H9 (cell line): Measurements from ENCODE around the gene INTS1. TPM values are rescaled to one million over a fixed set of nuclear protein-coding genes. Genes with fewer than 3 reads are reported as not detected.

ENCODE experiments used
- DNase-seq: peaks from one replicate; pipeline ENCODE4 v3.0.0-alpha.2; 2017
- H2AFZ ChIP-seq: one replicate; pipeline ENCODE4 v1.6.1; 2013; ENCODE audit warnings: mild to moderate bottlenecking, low read length, control low read depth, moderate library complexity
- H2AK5ac ChIP-seq: 2 replicates; pipeline ENCODE4 v1.6.1; 2013; ENCODE audit warnings: low read length, control low read depth, mixed read lengths; ENCODE audit not compliant: insufficient read length
- H2BK120ac ChIP-seq: one replicate; pipeline ENCODE4 v1.6.1; 2013; ENCODE audit warnings: low read depth, mild to moderate bottlenecking, low read length, control low read depth, inconsistent platforms; ENCODE audit not compliant: poor library complexity, severe bottlenecking
- H2BK12ac ChIP-seq: 2 replicates; pipeline ENCODE4 v1.6.1; 2013; ENCODE audit warnings: low read length, control low read depth, mixed read lengths, low read depth; ENCODE audit not compliant: insufficient read length
- H2BK15ac ChIP-seq: 2 replicates; pipeline ENCODE4 v1.6.1; 2013; ENCODE audit warnings: low read depth, low read length, control low read depth
- H2BK20ac ChIP-seq: one replicate; pipeline ENCODE4 v1.6.1; 2013; ENCODE audit warnings: low read depth, mild to moderate bottlenecking, low read length, control low read depth, inconsistent platforms; ENCODE audit not compliant: poor library complexity, severe bottlenecking
- H2BK5ac ChIP-seq: 2 replicates; pipeline ENCODE4 v1.6.1; 2013; ENCODE audit warnings: low read length, control low read depth, mixed read lengths; ENCODE audit not compliant: insufficient read length
- H3K14ac ChIP-seq: 2 replicates; pipeline ENCODE4 v1.6.1; 2013; ENCODE audit warnings: low read length, control low read depth; ENCODE audit not compliant: insufficient read depth
- H3K18ac ChIP-seq: 2 replicates; pipeline ENCODE4 v1.6.1; 2013; ENCODE audit warnings: low read depth, mild to moderate bottlenecking, mixed read lengths, low read length, control low read depth; ENCODE audit not compliant: insufficient read length
- H3K23ac ChIP-seq: 2 replicates; pipeline ENCODE4 v1.6.1; 2013; ENCODE audit warnings: low read length, control low read depth, mixed read lengths, low read depth; ENCODE audit not compliant: insufficient read length
- H3K23me2 ChIP-seq: 2 replicates; pipeline ENCODE4 v1.6.1; 2013; ENCODE audit warnings: low read depth, mild to moderate bottlenecking, mixed read lengths, low read length, control low read depth; ENCODE audit not compliant: insufficient read length, poor library complexity, severe bottlenecking
- H3K27ac ChIP-seq: 2 replicates; pipeline ENCODE4 v1.5.1; 2013; ENCODE audit warnings: low read length, control low read depth, mixed read lengths, low read depth; ENCODE audit not compliant: insufficient read length
- H3K27me3 ChIP-seq: 2 replicates; pipeline ENCODE4 v1.6.1; 2013; ENCODE audit warnings: low read length, control low read depth, inconsistent platforms; ENCODE audit not compliant: insufficient read depth
- H3K4ac ChIP-seq: 2 replicates; pipeline ENCODE4 v1.6.1; 2013; ENCODE audit warnings: low read depth, mild to moderate bottlenecking, control low read depth, inconsistent platforms, low read length, moderate library complexity
- H3K4me1 ChIP-seq: 2 replicates; pipeline ENCODE4 v1.6.1; 2013; ENCODE audit warnings: low read length, control low read depth, inconsistent platforms; ENCODE audit not compliant: insufficient read depth
- H3K4me2 ChIP-seq: 2 replicates; pipeline ENCODE4 v1.6.1; 2013; ENCODE audit warnings: low read length, control low read depth, mixed read lengths; ENCODE audit not compliant: insufficient read length, insufficient read depth
- H3K56ac ChIP-seq: 2 replicates; pipeline ENCODE4 v1.6.1; 2013; ENCODE audit warnings: low read depth, mild to moderate bottlenecking, mixed read lengths, low read length, control low read depth; ENCODE audit not compliant: insufficient read length
- H3K79me1 ChIP-seq: 2 replicates; pipeline ENCODE4 v1.6.1; 2013; ENCODE audit warnings: low read depth, mild to moderate bottlenecking, moderate library complexity, low read length, control low read depth, inconsistent platforms; ENCODE audit not compliant: insufficient read depth, poor library complexity, severe bottlenecking
- H3K79me2 ChIP-seq: 2 replicates; pipeline ENCODE4 v1.6.1; 2013; ENCODE audit warnings: low read length, control low read depth, inconsistent platforms; ENCODE audit not compliant: insufficient read depth
- H3K9ac ChIP-seq: 2 replicates; pipeline ENCODE4 v1.6.1; 2013; ENCODE audit warnings: low read length, control low read depth, mixed read lengths; ENCODE audit not compliant: insufficient read length; ENCODE audit errors: extremely low read depth
- H3K9me3 ChIP-seq: one replicate; pipeline ENCODE4 v1.6.1; 2013; ENCODE audit warnings: low read depth, low read length, inconsistent platforms; ENCODE audit not compliant: control insufficient read depth
- H3T11ph ChIP-seq: one replicate; pipeline ENCODE4 v1.6.1; 2013; ENCODE audit warnings: mild to moderate bottlenecking, low read length, control low read depth, inconsistent platforms
- H4K20me1 ChIP-seq: one replicate; pipeline ENCODE4 v1.6.1; 2013; ENCODE audit not compliant: control insufficient read depth, insufficient read length, insufficient read depth
- H4K5ac ChIP-seq: 2 replicates; pipeline ENCODE4 v1.6.1; 2013; ENCODE audit warnings: low read depth, mild to moderate bottlenecking, mixed read lengths, low read length, control low read depth; ENCODE audit not compliant: insufficient read length
- H4K8ac ChIP-seq: replicated peaks from 2 replicates; pipeline ENCODE4 v1.6.1; 2013; ENCODE audit warnings: low read length, control low read depth, mixed read lengths, low read depth; ENCODE audit not compliant: insufficient read length
- H4K91ac ChIP-seq: 2 replicates; pipeline ENCODE4 v1.6.1; 2013; ENCODE audit warnings: low read depth, mild to moderate bottlenecking, moderate library complexity, mixed read lengths, low read length, control low read depth; ENCODE audit not compliant: insufficient read length
- H3K27ac Mint-ChIP-seq, 3 experiments: 2 replicates in 2 of 3; 3 replicates in 1 of 3; pipeline ENCODE4 v1.8.0; 2020 to 2021; ENCODE audit warnings: mixed read lengths in 3 of 3, mild to moderate bottlenecking in 1 of 3, moderate library complexity in 1 of 3
- H3K27me3 Mint-ChIP-seq: 2 replicates; pipeline ENCODE4 v1.8.0; 2021; ENCODE audit warnings: low read depth, mild to moderate bottlenecking, moderate library complexity, mixed read lengths
- H3K36me3 Mint-ChIP-seq, 3 experiments: 2 replicates in 2 of 3; 3 replicates in 1 of 3; pipeline ENCODE4 v1.8.0; 2020 to 2021; ENCODE audit warnings: low read depth in 3 of 3, mixed read lengths in 3 of 3; ENCODE audit not compliant: insufficient read depth in 1 of 3
- H3K4me1 Mint-ChIP-seq, 2 experiments: 2 replicates each; pipeline ENCODE4 v1.8.0; 2020; ENCODE audit warnings: mixed read lengths in 2 of 2
- H3K4me3 Mint-ChIP-seq, 2 experiments: 2 replicates in 1 of 2; 3 replicates in 1 of 2; pipeline ENCODE4 v1.8.0; 2020 to 2021; ENCODE audit warnings: mild to moderate bottlenecking in 2 of 2, mixed read lengths in 2 of 2, moderate library complexity in 1 of 2
- H3K9me3 Mint-ChIP-seq, 2 experiments: 2 replicates in 1 of 2; 3 replicates in 1 of 2; pipeline ENCODE4 v1.8.0; 2020; ENCODE audit warnings: mild to moderate bottlenecking in 2 of 2, mixed read lengths in 2 of 2, moderate library complexity in 1 of 2
- WGBS: extraction: QIAGEN DNeasy Blood & Tissue Kit; methylation state at CpG from one replicate; pipeline ENCODE4 v1.1.7; 2013; ENCODE audit warnings: missing lambda C conversion rate, low lambda C conversion rate, mixed read lengths; ENCODE audit not compliant: insufficient read length; ENCODE audit errors: extremely low coverage; 5-methylcytosine and 5-hydroxymethylcytosine counted together
- total RNA-seq: library from RNA; stranded (reverse); gene quantifications from 2 replicates; pipeline ENCODE4 v1.2.1, GENCODE V29; 2021
- TF ChIP-seq, protein P1 (sequence below): fragments of 200-600 bp; sonication (generic); conservative IDR thresholded peaks from 3 replicates; pipeline ENCODE4 v1.8.0; 2021; ENCODE audit warnings: antibody characterized with exemption, mild to moderate bottlenecking

Gene INTS1
- total RNA-seq, 1 experiment from 2014 or later, result 133 TPM

DNA sequence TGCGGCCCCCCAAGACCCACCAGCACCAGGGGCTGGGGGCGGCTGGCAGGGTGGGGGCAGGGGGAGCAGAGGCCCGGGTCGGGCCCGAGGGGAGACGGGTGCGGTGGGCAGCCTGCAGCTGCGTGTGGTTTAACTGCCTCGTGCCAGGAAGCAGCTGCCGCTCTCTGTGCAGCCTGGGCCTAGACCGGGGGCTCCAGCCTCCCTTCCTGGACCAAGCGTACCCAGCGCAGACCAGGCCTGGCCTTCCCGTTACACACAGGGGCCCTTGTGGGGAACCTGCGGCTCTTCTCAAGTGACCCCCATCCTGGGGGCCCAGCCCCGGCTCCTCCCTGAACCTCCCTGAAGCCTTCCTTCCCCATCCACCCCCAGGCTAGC is 6.6 kb upstream of the INTS1 start:
- Histone ChIP-seq H2AK5ac (no peak overlapping the region), H2BK15ac (no peak overlapping the region), H3K56ac (no peak overlapping the region), H3K4me1 (no peaks in the 10 kb centered on the region), H3K27me3 (no peaks in the 10 kb centered on the region), H4K5ac (no peak overlapping the region), H2BK5ac (no peak overlapping the region), H3K23me2 (no peaks in the 10 kb centered on the region), H2AFZ (no peak overlapping the region), H3K4me2 (no peak overlapping the region), H3K23ac (no peak overlapping the region), H4K8ac (no peak overlapping the region), H3K79me1 (no peaks in the 10 kb centered on the region), H3K9ac (no peak overlapping the region), H3K27ac (no peak overlapping the region), H2BK120ac (no peak overlapping the region), H3T11ph (no peak overlapping the region), H2BK20ac (no peak overlapping the region), H2BK12ac (no peak overlapping the region), H3K79me2 (no peaks in the 10 kb centered on the region), H3K4ac (no peak overlapping the region), H3K9me3 (no peaks in the 10 kb centered on the region), H4K91ac (no peak overlapping the region), H3K14ac (no peak overlapping the region), H3K18ac (no peak overlapping the region), H4K20me1 (no peaks in the 10 kb centered on the region)
- Mint-ChIP-seq H3K4me3 (no peak overlapping the region), H3K4me1 (peaks cover 5 to 14% of the 10 kb centered on the region in 2 experiments), H3K36me3 (no peaks in the 10 kb centered on the region), H3K27ac (no peak overlapping the region), H3K9me3 (no peaks in the 10 kb centered on the region), H3K27me3 (no peaks in the 10 kb centered on the region; the same call in 1 of the 2 replicates)
- TF ChIP-seq, protein P1, sequence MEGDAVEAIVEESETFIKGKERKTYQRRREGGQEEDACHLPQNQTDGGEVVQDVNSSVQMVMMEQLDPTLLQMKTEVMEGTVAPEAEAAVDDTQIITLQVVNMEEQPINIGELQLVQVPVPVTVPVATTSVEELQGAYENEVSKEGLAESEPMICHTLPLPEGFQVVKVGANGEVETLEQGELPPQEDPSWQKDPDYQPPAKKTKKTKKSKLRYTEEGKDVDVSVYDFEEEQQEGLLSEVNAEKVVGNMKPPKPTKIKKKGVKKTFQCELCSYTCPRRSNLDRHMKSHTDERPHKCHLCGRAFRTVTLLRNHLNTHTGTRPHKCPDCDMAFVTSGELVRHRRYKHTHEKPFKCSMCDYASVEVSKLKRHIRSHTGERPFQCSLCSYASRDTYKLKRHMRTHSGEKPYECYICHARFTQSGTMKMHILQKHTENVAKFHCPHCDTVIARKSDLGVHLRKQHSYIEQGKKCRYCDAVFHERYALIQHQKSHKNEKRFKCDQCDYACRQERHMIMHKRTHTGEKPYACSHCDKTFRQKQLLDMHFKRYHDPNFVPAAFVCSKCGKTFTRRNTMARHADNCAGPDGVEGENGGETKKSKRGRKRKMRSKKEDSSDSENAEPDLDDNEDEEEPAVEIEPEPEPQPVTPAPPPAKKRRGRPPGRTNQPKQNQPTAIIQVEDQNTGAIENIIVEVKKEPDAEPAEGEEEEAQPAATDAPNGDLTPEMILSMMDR, result no peak
- DNase-seq, result no peak
- WGBS, result no CpG with 5 or more reads among the region's 16 CpGs
